Testis (tissue), 3 donors: ENCODE results near the gene EXD2. TPM values are rescaled to one million over a fixed set of nuclear protein-coding genes. Genes with fewer than 3 reads are reported as not detected.
"Not testable (repeated sequence)": the region's sequence is repeated elsewhere in the genome, so short reads cannot be mapped to it uniquely, and the experiment has no call there.

Experiments used
- DNase-seq: peaks from one replicate; pipeline ENCODE4 v3.0.0-alpha.2; 2019
- H3K27ac ChIP-seq, 2 donors: fragments of 200-600 bp; sonication (generic); one replicate each; pipeline ENCODE4 v1.5.1; 2019
- H3K27me3 ChIP-seq: fragments of 200-600 bp; sonication (generic); one replicate; pipeline ENCODE4 v1.5.1; 2019
- H3K36me3 ChIP-seq: fragments of 200-600 bp; sonication (generic); one replicate; pipeline ENCODE4 v1.5.1; 2017; ENCODE audit warnings: low read depth; ENCODE audit errors: missing control alignments
- H3K4me1 ChIP-seq: fragments of 200-600 bp; sonication (generic); one replicate; pipeline ENCODE4 v1.5.1; 2019
- H3K4me3 ChIP-seq, 2 donors: fragments of 200-600 bp; sonication (generic); one replicate each; pipeline ENCODE4 v1.5.1; 2017 to 2019
- H3K9me3 ChIP-seq: fragments of 200-600 bp; sonication (generic); one replicate; pipeline ENCODE4 v1.5.1; 2017
- CTCF ChIP-seq, 3 experiments: fragments of 450-650 bp in 2 of 3; fragments of 200-600 bp in 1 of 3; sonication (generic) in 1 of 3; IDR thresholded peaks; one replicate each; pipeline ENCODE4 v1.5.1; 2016 to 2019; ENCODE audit warnings: antibody characterized with exemption in 3 of 3, mild to moderate bottlenecking in 2 of 3, moderate library complexity in 1 of 3
- POLR2A ChIP-seq: fragments of 450-650 bp; IDR thresholded peaks from one replicate; pipeline ENCODE4 v1.6.1; 2017; ENCODE audit warnings: antibody characterized with exemption, mild to moderate bottlenecking, moderate library complexity
- WGBS, 2 donors: methylation state at CpG; one replicate each; pipeline ENCODE4 v1.1.5; 2018; 5-methylcytosine and 5-hydroxymethylcytosine counted together
- intact Hi-C: fragments of 100-400 bp; cut with DNase I; formaldehyde crosslinking; loops from one replicate; pipeline ENCODE4 v1.15.1; 2023; ENCODE audit warnings: low total_unique reads
- polyA plus RNA-seq: library from polyadenylated mRNA; stranded (reverse); fragments of 350-450 nt; fragmentation: Illumina TruSeq; extraction: RNeasy Lipid Tissue Mini Kit (QIAGEN cat#74804); gene quantifications from one replicate; pipeline ENCODE4 v1.2.3, GENCODE V29; 2014; ENCODE audit warnings: low read depth, low replicate concordance; ENCODE audit not compliant: insufficient read depth
- total RNA-seq, 2 donors: library from RNA; depleted of rRNA; stranded (reverse); fragments of >200 nt; gene quantifications; one replicate each; pipeline ENCODE4 v1.2.3, GENCODE V29; 2016

Gene EXD2
- total and polyA plus RNA-seq, 3 donors from 2014 or later = 22.4 to 70.3 (median 27.2) TPM

- no peak for TF ChIP-seq CTCF (IDR thresholded peaks at IDR 0.05)
- no peak for TF ChIP-seq POLR2A
- 87 to 88% methylated on average over 21 of the region's 21 CpGs for WGBS, 2 donors
- no peak overlapping the region for H3K4me3 ChIP-seq
- no peaks in the 10 kb centered on the region for H3K9me3 ChIP-seq
- intact Hi-C loops = no loop called here
- no peak for DNase-seq
- H3K4me1 ChIP-seq = no peaks in the 10 kb centered on the region
- H3K27ac ChIP-seq = no peak overlapping the region
- no peaks in the 10 kb centered on the region for H3K36me3 ChIP-seq
- no peaks in the 10 kb centered on the region for H3K27me3 ChIP-seq
Observed at GRCh38 chr14:69270795-69271708, 79.8 kb downstream of the EXD2 start.

GRCh38 chr14:69274321-69274720 lies 83.0 kb downstream of the EXD2 start:
- Histone ChIP-seq H3K36me3 (no peaks in the 10 kb centered on the region), H3K4me3 (no peak overlapping the region), H3K27me3 (no peaks in the 10 kb centered on the region), H3K27ac (no peak overlapping the region), H3K9me3 (no peaks in the 10 kb centered on the region), H3K4me1 (no peaks in the 10 kb centered on the region)
- intact Hi-C loops = no loop called here
- TF ChIP-seq POLR2A (no peak), CTCF (IDR thresholded peaks at IDR 0.05) (no peak)
- 60 to 67% methylated on average over 1 to 2 of the region's 2 CpGs for WGBS, 2 donors
- DNase-seq = no peak

- Histone ChIP-seq H3K4me1 (no peaks in the 10 kb centered on the region), H3K9me3 (no peaks in the 10 kb centered on the region), H3K27ac (no peak overlapping the region), H3K4me3 (no peak overlapping the region), H3K27me3 (no peaks in the 10 kb centered on the region), H3K36me3 (no peaks in the 10 kb centered on the region)
- intact Hi-C loops = no loop called here
- no peak for DNase-seq
- TF ChIP-seq POLR2A = no peak
- WGBS, 2 donors = 98% methylated on average over 2 of the region's 2 CpGs
Observed at GRCh38 chr14:69275331-69275730, 84.0 kb downstream of the EXD2 start.

- H3K36me3 ChIP-seq, H3K27ac ChIP-seq, intact Hi-C loops, DNase-seq, H3K9me3 ChIP-seq, H3K4me1 ChIP-seq, H3K27me3 ChIP-seq, H3K4me3 ChIP-seq: not testable (repeated sequence)
- 96% methylated on average over 2 to 3 of the region's 3 CpGs for WGBS, 2 donors
Observed at GRCh38 chr14:69277356-69277755, 86.1 kb downstream of the EXD2 start.

- intact Hi-C loops = no loop called here
- Histone ChIP-seq H3K9me3 (no peaks in the 10 kb centered on the region), H3K27ac (no peak overlapping the region), H3K4me3 (no peak overlapping the region), H3K36me3 (no peaks in the 10 kb centered on the region), H3K4me1 (no peaks in the 10 kb centered on the region), H3K27me3 (no peaks in the 10 kb centered on the region)
- 93% methylated on average over 9 of the region's 9 CpGs for WGBS, 2 donors
- DNase-seq = no peak
- TF ChIP-seq CTCF (IDR thresholded peaks at IDR 0.05) (no peak), POLR2A (no peak)
Observed at GRCh38 chr14:69280746-69281291, 89.5 kb downstream of the EXD2 start.
